ENCODE results near the gene CDCP1.

- TF ChIP-seq POLR2A (IDR thresholded peaks at IDR 0.05) (no peak), CTCF (IDR thresholded peaks at IDR 0.05) (no peak), EP300 (IDR thresholded peaks at IDR 0.05) (no peak)
Measured at GRCh38 chr3:45062697-45063070, 83.5 kb downstream of the CDCP1 start.

All from gastroesophageal sphincter (tissue), 3 donors.